Suppressor macrophage (primary cell): ENCODE measurements around the gene DNAH8.

Source experiments
- DNase-seq, 4 experiments: peaks; one replicate each; pipeline ENCODE4 v3.0.0-alpha.2; 2020 to 2022

DNAH8 gene

DNA sequence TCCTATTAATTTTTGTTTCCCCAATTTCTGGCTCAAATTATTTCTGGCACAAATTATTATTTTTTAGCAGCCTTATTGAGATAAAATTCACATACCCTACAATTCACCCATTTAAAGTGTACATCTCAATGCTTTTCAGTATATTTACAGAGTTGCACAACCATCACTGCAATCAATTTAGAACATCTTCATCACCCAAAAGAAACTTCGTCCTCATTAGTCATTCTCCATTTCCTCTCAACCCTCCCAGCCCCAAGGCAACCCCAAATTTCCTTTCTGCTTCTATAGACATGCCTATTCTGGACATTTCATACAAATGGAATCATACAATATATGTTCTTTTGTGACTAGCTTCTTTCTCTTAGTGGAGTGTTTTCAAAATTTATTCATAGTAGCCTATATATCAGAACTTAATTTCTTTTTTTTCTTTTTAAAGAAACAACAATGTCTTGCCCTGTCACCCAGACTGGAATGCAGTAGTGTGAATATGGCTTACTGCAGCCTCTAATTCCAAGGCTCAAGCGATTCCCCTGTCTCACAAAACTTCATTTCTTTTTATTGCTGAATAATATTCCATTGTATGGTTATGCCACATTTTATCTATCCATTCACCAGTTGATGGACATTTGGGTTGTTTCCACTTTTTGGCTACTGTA is 84.5 kb downstream of the DNAH8 start:
- no peak for DNase-seq

DNA sequence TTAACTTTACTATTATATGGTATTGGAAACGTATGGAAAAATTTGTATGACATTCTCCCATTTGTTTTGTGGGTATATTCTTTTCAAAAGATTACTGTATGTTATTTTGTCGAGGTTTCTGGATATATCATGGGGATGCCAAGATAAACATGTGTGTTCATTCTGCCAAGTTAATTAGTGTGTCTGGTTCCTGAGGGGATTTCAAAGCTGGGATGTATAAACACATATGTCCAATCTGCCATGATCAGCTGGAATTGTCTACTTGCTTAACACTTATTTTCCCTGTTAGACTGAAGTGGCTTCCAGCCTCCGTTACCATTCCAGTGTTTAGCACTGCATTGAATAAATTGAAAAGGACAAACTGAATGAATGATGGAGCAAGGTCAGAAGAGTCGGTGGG is 86.2 kb downstream of the DNAH8 start:
- DNase-seq: no peak

DNA sequence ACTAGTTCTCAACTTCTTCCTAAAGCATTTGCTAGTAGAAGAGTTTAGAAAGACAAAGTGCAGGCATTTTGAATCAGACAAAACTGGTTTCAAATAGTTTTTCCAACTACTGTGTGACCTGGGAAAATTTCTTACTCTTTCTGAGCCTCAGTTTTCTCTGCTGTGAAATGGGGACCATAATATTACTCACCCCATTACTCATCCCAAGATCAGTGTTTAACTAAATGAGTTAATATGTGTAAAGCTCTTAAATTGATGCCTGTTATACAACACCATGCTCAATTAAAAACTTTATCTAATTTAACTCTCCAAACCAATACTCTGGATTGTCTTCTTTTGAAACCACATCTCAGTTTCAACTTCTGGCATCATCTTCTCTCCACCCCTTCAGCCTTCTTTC is 87.4 kb downstream of the DNAH8 start:
- DNase-seq: no peak

- DNase-seq: no peak
Observed at GRCh38 chr6:38803129-38803528, 88.0 kb downstream of the DNAH8 start.

DNA sequence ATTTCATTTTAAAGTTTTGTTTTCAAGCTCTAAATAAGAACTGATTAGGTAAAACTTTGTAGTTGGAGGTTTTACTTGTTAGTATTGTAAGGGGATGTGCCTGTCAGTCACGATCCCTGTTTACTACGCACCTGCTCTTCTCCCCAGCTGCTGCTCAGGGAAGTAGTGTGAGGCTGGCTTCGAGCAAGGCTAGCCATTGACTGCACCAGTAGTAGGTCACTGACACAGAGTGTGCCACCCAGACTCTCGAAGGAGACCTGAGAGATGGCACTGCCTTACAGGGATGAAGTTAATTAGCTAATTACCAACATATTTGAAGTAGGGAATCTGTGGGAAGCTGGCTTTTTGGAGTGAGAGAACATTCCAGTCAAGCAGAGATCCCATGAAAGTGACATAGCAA is 89.2 kb downstream of the DNAH8 start:
- DNase-seq: no peak

DNA sequence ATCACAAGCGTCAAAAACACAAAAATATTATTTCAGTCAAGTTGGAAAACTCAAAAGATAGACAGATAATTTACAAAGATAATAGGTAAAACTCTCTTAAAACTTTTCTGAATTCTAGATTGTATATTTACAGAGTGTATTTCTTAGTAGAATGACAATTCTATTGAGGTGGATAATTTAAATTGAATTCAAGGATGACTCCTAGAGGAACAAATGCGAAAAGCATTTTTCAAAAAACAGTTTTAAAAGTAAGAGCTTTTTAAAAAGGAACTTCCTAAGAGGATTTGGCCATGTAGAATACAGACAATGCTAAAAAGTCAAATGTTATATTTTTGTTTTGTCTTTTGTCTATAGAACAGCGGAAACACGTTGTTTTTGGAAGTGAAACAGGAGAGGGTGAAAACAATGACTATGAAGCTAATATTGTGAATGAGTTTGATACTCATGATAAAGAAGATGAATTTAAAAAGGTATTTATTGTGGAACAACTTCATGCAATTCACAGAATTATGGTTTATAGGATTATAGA is 90.1 kb downstream of the DNAH8 start:
- DNase-seq: no peak

DNA sequence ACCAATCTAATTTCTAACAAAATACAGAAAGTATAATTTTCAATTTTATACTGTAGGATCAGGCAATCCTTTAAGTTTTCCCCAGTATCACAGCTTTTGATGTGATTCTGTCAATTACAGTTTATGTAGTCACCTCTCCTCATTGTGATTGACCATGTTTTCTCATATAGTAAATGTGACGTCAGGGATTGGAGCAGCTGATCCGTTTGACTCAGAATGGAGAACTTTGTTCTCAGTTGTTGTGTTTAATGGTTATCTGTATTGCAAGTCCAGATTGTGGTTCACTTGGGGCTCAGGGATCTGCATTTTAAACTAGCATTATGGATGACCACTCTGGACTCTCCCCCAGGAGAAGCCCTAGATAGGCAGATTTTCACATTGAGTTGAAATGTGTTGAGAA is 90.6 kb downstream of the DNAH8 start:
- DNase-seq: no peak

GRCh38 chr6:38806271-38806670 is 91.2 kb downstream of the DNAH8 start:
- DNase-seq: no peak

- no peak for DNase-seq
Observed at GRCh38 chr6:38806833-38807232, 91.7 kb downstream of the DNAH8 start.

- DNase-seq: no peak
Observed at GRCh38 chr6:38808039-38808438, 92.9 kb downstream of the DNAH8 start.

DNA sequence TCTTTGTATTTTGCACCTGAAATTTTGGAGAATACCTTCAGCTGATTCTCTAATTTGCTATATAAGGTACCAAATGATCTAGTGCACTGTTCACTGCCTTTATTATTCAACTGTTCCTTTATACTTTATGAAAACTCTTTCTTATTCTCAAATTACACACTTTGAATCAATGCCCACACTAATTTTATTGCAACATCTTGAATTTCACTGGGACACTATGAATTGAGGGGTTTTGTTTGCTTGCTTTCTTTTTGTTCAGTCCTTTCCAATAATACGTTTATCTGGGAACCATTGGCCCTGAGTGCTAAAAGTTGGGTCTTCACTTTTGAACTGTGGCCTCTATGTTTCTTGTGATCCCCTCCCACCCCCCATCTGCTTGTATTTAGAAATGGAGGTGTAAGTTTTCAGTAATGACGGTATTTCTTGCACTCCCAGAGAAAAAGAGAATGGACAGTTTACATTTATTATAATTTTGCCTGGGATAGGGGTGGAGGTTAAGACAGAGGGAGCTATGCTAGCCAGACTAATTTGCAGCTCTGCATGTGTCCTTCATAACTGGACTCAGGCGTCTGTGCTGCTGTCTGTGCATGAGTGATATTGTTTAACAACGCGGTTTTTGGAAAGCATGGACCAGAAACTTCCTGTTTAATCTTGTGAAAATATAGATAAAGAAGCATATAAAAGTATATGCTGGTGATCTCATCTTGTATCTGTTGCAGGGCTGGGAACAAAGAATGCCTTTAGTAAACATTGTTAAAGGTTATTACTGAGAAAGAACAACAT is 98.1 kb downstream of the DNAH8 start:
- no peak for DNase-seq

GRCh38 chr6:38814761-38815160 is 99.7 kb downstream of the DNAH8 start:
- DNase-seq: no peak

DNA sequence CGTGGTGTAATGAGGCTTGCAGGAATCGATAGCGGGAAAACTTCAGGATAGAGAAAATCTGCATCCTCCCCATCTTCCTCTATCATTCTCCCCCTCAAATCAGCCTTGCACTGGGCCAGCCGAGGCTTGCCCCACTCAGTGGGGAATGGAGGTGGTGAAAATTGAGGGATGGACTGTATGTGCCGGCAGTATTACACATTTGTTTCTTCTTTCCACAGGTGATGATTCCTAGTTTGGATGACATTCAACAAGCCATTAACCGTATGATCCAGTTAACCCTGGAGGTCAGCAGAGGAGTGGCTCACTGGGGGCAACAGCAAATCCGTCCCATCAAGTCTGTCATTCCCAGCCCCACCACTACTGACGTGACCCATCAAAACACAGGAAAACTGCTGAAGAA is 100.1 kb downstream of the DNAH8 start:
- no peak for DNase-seq

GRCh38 chr6:38818691-38819090 is 103.6 kb downstream of the DNAH8 start:
- DNase-seq: no peak

DNA sequence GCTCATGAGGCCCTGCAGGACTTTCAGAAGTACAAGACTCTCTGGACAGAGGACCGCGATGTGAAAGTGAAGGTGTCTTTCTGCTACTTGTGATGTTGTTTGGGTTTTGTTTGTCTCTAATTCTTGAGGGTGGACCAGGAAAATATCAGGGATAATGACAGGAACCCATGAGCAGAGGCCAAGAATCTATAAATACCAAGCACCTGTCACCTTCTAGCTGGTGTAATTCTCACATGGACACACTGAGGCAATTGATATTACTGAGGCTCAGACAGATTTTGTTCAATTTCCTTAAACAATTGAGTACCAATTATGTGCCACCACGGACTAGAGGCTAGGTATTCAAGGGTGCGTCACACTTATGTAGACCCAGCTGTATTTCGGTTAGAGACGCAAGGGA is 107.9 kb downstream of the DNAH8 start:
- DNase-seq: no peak

- no peak for DNase-seq
Observed at GRCh38 chr6:38824243-38824894, 109.3 kb downstream of the DNAH8 start.

DNA sequence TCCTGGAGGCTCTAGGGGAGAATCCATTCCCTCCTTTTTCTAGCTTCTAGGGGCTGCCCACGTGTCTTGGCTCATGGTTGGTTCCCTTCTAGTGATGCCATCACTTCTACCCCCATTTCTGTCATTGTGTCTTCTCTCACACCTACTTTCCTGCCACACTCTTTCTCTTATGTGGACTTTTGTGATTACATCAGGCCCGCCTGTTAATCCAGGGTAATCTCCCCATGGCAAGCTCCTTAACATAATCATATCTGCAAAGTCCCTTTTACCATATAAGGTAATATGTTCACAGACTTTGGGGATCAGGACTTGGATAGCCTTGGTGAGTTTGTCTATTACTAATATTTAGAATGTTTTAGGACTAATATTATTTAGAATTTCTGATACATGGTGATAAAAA is 111.9 kb downstream of the DNAH8 start:
- DNase-seq: no peak

- no peak for DNase-seq
Observed at GRCh38 chr6:38831865-38832264, 116.8 kb downstream of the DNAH8 start.

- DNase-seq: no peak
Observed at GRCh38 chr6:38833320-38833719, 118.2 kb downstream of the DNAH8 start.

DNA sequence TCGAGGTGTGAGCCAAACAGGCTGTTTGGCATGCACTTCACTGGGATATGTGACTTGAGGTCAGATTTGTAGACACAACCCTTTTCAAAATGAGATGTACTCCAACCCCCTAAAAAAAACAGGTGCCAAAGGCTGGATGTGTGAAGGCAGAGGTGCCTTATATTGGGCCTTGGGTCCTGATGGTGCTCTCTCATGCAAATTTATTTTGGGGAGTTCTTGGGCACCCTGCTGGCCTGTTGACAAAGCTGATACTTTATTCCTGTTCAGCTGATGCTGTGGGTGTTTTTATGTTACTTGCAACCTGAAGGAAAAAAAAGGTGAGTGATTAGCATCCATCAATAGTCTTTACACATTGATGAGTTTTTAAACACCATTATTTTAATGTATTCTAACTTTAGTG is 121.5 kb downstream of the DNAH8 start:
- no peak for DNase-seq

DNA sequence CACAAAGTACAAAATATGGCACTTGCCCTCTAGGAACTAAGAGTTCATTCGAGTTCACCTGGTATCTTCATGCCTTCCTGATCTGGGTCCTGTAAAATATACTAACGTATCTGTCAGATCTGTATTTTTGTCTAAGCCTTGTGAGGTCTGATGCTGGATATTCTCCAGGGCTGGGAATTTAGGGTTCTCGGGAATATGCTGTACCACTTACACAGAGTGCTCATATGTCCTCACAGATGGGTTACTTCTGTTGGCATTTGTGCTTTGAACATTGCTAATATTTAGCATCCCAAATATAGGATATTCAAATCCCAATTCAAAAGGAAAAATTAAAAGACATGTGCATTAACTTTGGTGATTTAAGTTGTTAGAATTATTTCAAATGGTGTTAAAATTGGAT is 122.0 kb downstream of the DNAH8 start:
- no peak for DNase-seq

GRCh38 chr6:38843798-38844197 is 128.7 kb downstream of the DNAH8 start:
- no peak for DNase-seq

DNA sequence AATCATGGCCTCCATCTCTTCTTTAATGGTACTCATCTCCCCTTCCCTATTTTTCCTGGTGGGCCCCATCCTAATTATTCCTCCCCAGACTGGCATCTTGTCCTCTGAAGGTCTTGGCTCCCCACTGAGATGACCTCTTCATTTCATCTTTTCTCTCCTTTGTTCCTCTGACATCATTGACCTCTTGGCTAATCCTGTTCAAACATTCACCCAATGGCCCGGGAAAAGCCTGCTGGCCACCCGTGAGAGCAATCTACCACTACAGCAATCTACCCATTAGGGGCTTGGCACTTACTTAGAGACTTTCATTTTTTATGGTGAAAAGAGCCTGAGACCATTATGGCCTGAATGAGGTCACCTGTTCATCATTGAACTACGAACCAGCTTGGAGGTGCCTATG is 130.8 kb downstream of the DNAH8 start:
- DNase-seq: no peak

DNA sequence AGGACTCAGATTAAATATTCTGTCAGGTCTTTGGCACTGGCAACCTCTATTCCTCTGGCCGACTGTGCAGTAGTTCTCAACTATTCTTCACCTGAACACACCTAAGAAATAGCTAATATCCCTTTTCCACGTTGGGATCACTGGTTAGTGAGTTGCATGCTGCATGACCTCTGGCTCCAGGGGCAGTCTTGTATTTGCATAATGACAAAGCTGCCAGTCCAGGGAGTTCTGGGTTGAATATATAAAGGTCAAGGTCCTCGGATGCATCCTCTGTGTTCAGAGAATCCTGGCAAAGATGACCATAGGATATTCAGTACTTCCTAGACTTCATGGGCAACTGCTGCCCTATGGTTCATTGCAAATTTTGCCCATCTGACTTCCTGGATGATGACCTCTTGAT is 131.2 kb downstream of the DNAH8 start:
- no peak for DNase-seq
